HepG2 (cell line): ENCODE data around the gene L3MBTL1. TPM values are rescaled to one million over a fixed set of nuclear protein-coding genes. Genes with fewer than 3 reads are reported as not detected.

Experiments
- CREB1 ChIP-seq, 2 experiments: fragments of 450-650 bp in 1 of 2; IDR thresholded peaks; 2 replicates each; pipeline ENCODE4 v1.6.1; 2016 to 2017; ENCODE audit warnings: control low read depth in 1 of 2, mild to moderate bottlenecking in 1 of 2, missing compliant biosample characterization in 1 of 2, missing genetic modification characterization in 1 of 2
- DR1 ChIP-seq: sonication (generic); formaldehyde crosslinking; IDR thresholded peaks from 2 replicates; pipeline ENCODE4 v1.8.0; 2021; ENCODE audit warnings: mild to moderate bottlenecking, missing genetic modification reagents, inconsistent platforms
- ELF1 ChIP-seq: sonication (generic); formaldehyde crosslinking; IDR thresholded peaks from 2 replicates; pipeline ENCODE4 v1.4.0; 2020; ENCODE audit warnings: missing genetic modification reagents
- FOSL2 ChIP-seq: sonication (generic); formaldehyde crosslinking; IDR thresholded peaks from 2 replicates; pipeline ENCODE4 v1.4.0; 2020; ENCODE audit warnings: missing genetic modification reagents
- FOXP1 ChIP-seq, 2 experiments: fragments of 450-650 bp in 1 of 2; IDR thresholded peaks; 2 replicates each; pipeline ENCODE4 v1.6.1; 2017 to 2018; ENCODE audit warnings: antibody characterized with exemption in 1 of 2
- KAT2B ChIP-seq: fragments of 150-350 bp; IDR thresholded peaks from 2 replicates; pipeline ENCODE4 v1.6.1; 2014; ENCODE audit warnings: low read depth, low read length, borderline replicate concordance
- KDM3A ChIP-seq: IDR thresholded peaks from 2 replicates; pipeline ENCODE4 v1.6.1; 2018; ENCODE audit warnings: low read depth, missing compliant biosample characterization
- NPAS2 ChIP-seq: sonication (generic); formaldehyde crosslinking; IDR thresholded peaks from 2 replicates; pipeline ENCODE4 v1.8.0; 2022; ENCODE audit warnings: mild to moderate bottlenecking, missing genetic modification reagents, borderline replicate concordance
- POGK ChIP-seq: sonication (generic); formaldehyde crosslinking; conservative IDR thresholded peaks from 2 replicates; pipeline ENCODE4 v1.8.0; 2022; ENCODE audit warnings: mild to moderate bottlenecking, moderate library complexity, missing genetic modification reagents
- POLR2AphosphoS2 ChIP-seq: IDR thresholded peaks from 2 replicates; pipeline ENCODE4 v1.6.1; 2011; ENCODE audit warnings: low read depth, low read length, improper control_type of control experiment
- RBM22 ChIP-seq: fragments of 200-400 bp; formaldehyde crosslinking; optimal IDR thresholded peaks from 2 replicates; pipeline ENCODE3; 2017; ENCODE audit warnings: mild to moderate bottlenecking, low read length, moderate library complexity
- SALL1 ChIP-seq: sonication (generic); formaldehyde crosslinking; IDR thresholded peaks from 2 replicates; pipeline ENCODE4 v1.8.0; 2022; ENCODE audit warnings: mild to moderate bottlenecking, missing genetic modification reagents
- ZBTB49 ChIP-seq: sonication (generic); formaldehyde crosslinking; IDR thresholded peaks from 2 replicates; pipeline ENCODE4 v1.4.0; 2020; ENCODE audit warnings: missing genetic modification reagents, borderline replicate concordance
- ZNF276 ChIP-seq: sonication (generic); formaldehyde crosslinking; IDR thresholded peaks from 2 replicates; pipeline ENCODE4 v1.4.0; 2020; ENCODE audit warnings: mild to moderate bottlenecking, low read depth, missing genetic modification reagents
- ZNF446 ChIP-seq: sonication (generic); formaldehyde crosslinking; IDR thresholded peaks from 2 replicates; pipeline ENCODE4 v1.5.0; 2020; ENCODE audit warnings: mild to moderate bottlenecking, missing genetic modification reagents
- ZNF451 ChIP-seq: sonication (generic); formaldehyde crosslinking; IDR thresholded peaks from 2 replicates; pipeline ENCODE4 v1.5.0; 2020; ENCODE audit warnings: mild to moderate bottlenecking, missing genetic modification reagents
- ZNF772 ChIP-seq: sonication (generic); formaldehyde crosslinking; IDR thresholded peaks from 2 replicates; pipeline ENCODE4 v1.5.0; 2020; ENCODE audit warnings: mild to moderate bottlenecking, missing genetic modification reagents
- polyA plus RNA-seq, 8 experiments: library from polyadenylated mRNA; depleted of rRNA in 3 of 8; stranded (reverse) in 7 of 8; unstranded in 1 of 8; fragments of >200 nt; fragmentation: Illumina TruSeq in 4 of 8; extraction: Trizol in 4 of 8; gene quantifications; 2 replicates each; pipeline versions ENCODE4 v1.2.1 to v1.2.3, GENCODE V29; 2011 to 2016; ENCODE audit warnings: low read depth in 4 of 8, missing spikeins in 1 of 8, mixed read lengths in 1 of 8; ENCODE audit not compliant: insufficient read depth in 1 of 8
- total RNA-seq, 5 experiments: library from RNA; depleted of rRNA; stranded (reverse); fragments of >200 nt; fragmentation: Illumina TruSeq; extraction: Trizol; gene quantifications; 2 replicates each; pipeline ENCODE4 v1.2.3, GENCODE V29; 2016; ENCODE audit warnings: low read depth in 1 of 5
- TF ChIP-seq, protein P1 (sequence below): sonication (generic); formaldehyde crosslinking; IDR thresholded peaks from 2 replicates; pipeline ENCODE4 v1.4.0; 2020; ENCODE audit warnings: mild to moderate bottlenecking, missing genetic modification reagents
- TF ChIP-seq, protein P2 (sequence below): sonication (generic); formaldehyde crosslinking; IDR thresholded peaks from 2 replicates; pipeline ENCODE4 v1.5.0; 2020; ENCODE audit warnings: missing genetic modification reagents
- TF ChIP-seq, protein P3 (sequence below): fragments of 450-650 bp; IDR thresholded peaks from 2 replicates; pipeline ENCODE4 v1.6.1; 2017

The L3MBTL1 gene
- total and polyA plus RNA-seq, 2 of the 13 experiments (the other 11 are each of a cell fraction or from before 2014, with no cell fraction given) = 9.0 to 17.8 TPM

GRCh38 chr20:43558412-43559146, 51.1 kb downstream of the L3MBTL1 start, which contains the start of gene SGK2 (continued):
- peak; percentile 46 for TF ChIP-seq RBM22
- TF ChIP-seq NPAS2 (CRISPR knock-in tag) = no peak
- TF ChIP-seq ZNF772 (CRISPR knock-in tag) = peak; percentile 96
- TF ChIP-seq POLR2AphosphoS2 = no peak
- peak; percentile 6; the same call in 1 of the 2 replicates for TF ChIP-seq CREB1 (IDR thresholded peaks at IDR 0.05)
- TF ChIP-seq CREB1 (CRISPR knock-in tag; IDR thresholded peaks at IDR 0.05) = 0 out of 2 replicates have a peak, but pooled peaks have one; percentile 19
- TF ChIP-seq ELF1 = no peak
- no peak for TF ChIP-seq KAT2B
- TF ChIP-seq, protein P1, sequence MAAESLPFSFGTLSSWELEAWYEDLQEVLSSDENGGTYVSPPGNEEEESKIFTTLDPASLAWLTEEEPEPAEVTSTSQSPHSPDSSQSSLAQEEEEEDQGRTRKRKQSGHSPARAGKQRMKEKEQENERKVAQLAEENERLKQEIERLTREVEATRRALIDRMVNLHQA = no peak
- TF ChIP-seq FOXP1 (IDR thresholded peaks at IDR 0.05) = no peak
- peak; percentile 46; the same call in 1 of the 2 replicates for TF ChIP-seq FOXP1 (CRISPR knock-in tag; IDR thresholded peaks at IDR 0.05)
- TF ChIP-seq ZNF276 (CRISPR knock-in tag) = peak; percentile 82
- TF ChIP-seq, protein P2, sequence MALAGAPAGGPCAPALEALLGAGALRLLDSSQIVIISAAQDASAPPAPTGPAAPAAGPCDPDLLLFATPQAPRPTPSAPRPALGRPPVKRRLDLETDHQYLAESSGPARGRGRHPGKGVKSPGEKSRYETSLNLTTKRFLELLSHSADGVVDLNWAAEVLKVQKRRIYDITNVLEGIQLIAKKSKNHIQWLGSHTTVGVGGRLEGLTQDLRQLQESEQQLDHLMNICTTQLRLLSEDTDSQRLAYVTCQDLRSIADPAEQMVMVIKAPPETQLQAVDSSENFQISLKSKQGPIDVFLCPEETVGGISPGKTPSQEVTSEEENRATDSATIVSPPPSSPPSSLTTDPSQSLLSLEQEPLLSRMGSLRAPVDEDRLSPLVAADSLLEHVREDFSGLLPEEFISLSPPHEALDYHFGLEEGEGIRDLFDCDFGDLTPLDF (CRISPR knock-in tag) = no peak
- peak; percentile 43 for TF ChIP-seq DR1 (CRISPR knock-in tag)
- TF ChIP-seq ZBTB49 = peak; percentile 17; the same call in 1 of the 2 replicates
- peak; percentile 83 for TF ChIP-seq POGK (CRISPR knock-in tag)
- TF ChIP-seq, protein P3, sequence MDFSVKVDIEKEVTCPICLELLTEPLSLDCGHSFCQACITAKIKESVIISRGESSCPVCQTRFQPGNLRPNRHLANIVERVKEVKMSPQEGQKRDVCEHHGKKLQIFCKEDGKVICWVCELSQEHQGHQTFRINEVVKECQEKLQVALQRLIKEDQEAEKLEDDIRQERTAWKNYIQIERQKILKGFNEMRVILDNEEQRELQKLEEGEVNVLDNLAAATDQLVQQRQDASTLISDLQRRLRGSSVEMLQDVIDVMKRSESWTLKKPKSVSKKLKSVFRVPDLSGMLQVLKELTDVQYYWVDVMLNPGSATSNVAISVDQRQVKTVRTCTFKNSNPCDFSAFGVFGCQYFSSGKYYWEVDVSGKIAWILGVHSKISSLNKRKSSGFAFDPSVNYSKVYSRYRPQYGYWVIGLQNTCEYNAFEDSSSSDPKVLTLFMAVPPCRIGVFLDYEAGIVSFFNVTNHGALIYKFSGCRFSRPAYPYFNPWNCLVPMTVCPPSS = no peak
- peak; percentile 81; the same call in 1 of the 2 replicates for TF ChIP-seq ZNF451
- 0 out of 2 replicates have a peak, but pooled peaks have one; percentile 50 for TF ChIP-seq ZNF446 (CRISPR knock-in tag)
- peak; percentile 96 for TF ChIP-seq FOSL2 (CRISPR knock-in tag)
- no peak for TF ChIP-seq KDM3A (CRISPR knock-in tag)
- TF ChIP-seq SALL1 (CRISPR knock-in tag) = peak; percentile 93
